NCI-H1092 treated with DMSO at 0.1 percent for 48 hours (cell line): Measurements from ENCODE around the gene BCAM.

Experiments used
- DNase-seq: peaks from one replicate; lab custom pipeline; 2025; lab: John Stamatoyannopoulos, UW

BCAM gene

GRCh38 chr19:44792281-44792680 lies 16.6 kb upstream of the BCAM start:
- DNase-seq, result peak; percentile 52

GRCh38 chr19:44794610-44795009 lies 14.3 kb upstream of the BCAM start:
- DNase-seq, result no peak

- DNase-seq, result no peak
These were observed 13.4 kb upstream of the BCAM start for GRCh38 chr19:44795398-44795987.

- peak; percentile 87 for DNase-seq
These were observed 12.2 kb upstream of the BCAM start for GRCh38 chr19:44796701-44797115.

GRCh38 chr19:44799627-44800346 lies 9.1 kb upstream of the BCAM start:
- no peak for DNase-seq

- DNase-seq, result peak; percentile 49
These were observed 8.4 kb upstream of the BCAM start for GRCh38 chr19:44800461-44800860.

- no peak for DNase-seq
These were observed 5.2 kb upstream of the BCAM start for GRCh38 chr19:44803442-44804428.

- DNase-seq, result no peak
These were observed 2.6 kb upstream of the BCAM start for GRCh38 chr19:44806291-44806690.

- DNase-seq, result peak; percentile 51
These were observed 1.7 kb upstream of the BCAM start for GRCh38 chr19:44807162-44807561.

GRCh38 chr19:44807652-44808462 lies 1.0 kb upstream of the BCAM start:
- DNase-seq, result peak; percentile 4

GRCh38 chr19:44809577-44810233 lies 802 bp downstream of the BCAM start:
- no peak for DNase-seq

- DNase-seq, result no peak
These were observed 1.6 kb downstream of the BCAM start for GRCh38 chr19:44810234-44811121.

GRCh38 chr19:44811122-44811419 lies 2.2 kb downstream of the BCAM start:
- DNase-seq, result no peak

- DNase-seq, result no peak
These were observed 3.3 kb downstream of the BCAM start for GRCh38 chr19:44812142-44812718.

- no peak for DNase-seq
These were observed 4.4 kb downstream of the BCAM start for GRCh38 chr19:44813070-44813840.

GRCh38 chr19:44813841-44814470 lies 5.1 kb downstream of the BCAM start:
- no peak for DNase-seq

- no peak for DNase-seq
These were observed 5.6 kb downstream of the BCAM start for GRCh38 chr19:44814517-44814916.

GRCh38 chr19:44816301-44816700 lies 7.4 kb downstream of the BCAM start:
- no peak for DNase-seq
